Inferior parietal cortex (tissue), 1 donor: ENCODE results near the gene POLR3A.
A peak's percentile ranks its signal among the peaks of the same experiment; 100 is the strongest.
"Not testable (repeated sequence)": the region's sequence is repeated elsewhere in the genome, so short reads cannot be mapped to it uniquely, and the experiment has no call there.

Experiments
- DNase-seq: peaks from one replicate; pipeline ENCODE4 v3.0.0-alpha.2; 2016; ENCODE audit errors: extremely low spot score

Gene POLR3A

GRCh38 chr10:78019264-78019663, 10.1 kb downstream of the POLR3A start:
- DNase-seq = no peak

GRCh38 chr10:78017856-78018255, 11.5 kb downstream of the POLR3A start:
- no peak for DNase-seq

GRCh38 chr10:78015546-78015945, 13.8 kb downstream of the POLR3A start:
- DNase-seq = no peak

- DNase-seq = no peak
Observed at GRCh38 chr10:78013564-78013963, 15.8 kb downstream of the POLR3A start.

- no peak for DNase-seq
Observed at GRCh38 chr10:78011065-78011464, 18.2 kb downstream of the POLR3A start.

GRCh38 chr10:78010278-78010677, 19.0 kb downstream of the POLR3A start:
- DNase-seq = no peak

GRCh38 chr10:78009662-78010061, 19.7 kb downstream of the POLR3A start:
- no peak for DNase-seq

GRCh38 chr10:78007172-78007571, 22.1 kb downstream of the POLR3A start:
- no peak for DNase-seq

GRCh38 chr10:78004215-78005026, 24.9 kb downstream of the POLR3A start:
- no peak for DNase-seq

- DNase-seq = peak; percentile 33
Observed at GRCh38 chr10:78002541-78003288, 26.6 kb downstream of the POLR3A start.

GRCh38 chr10:78000956-78001472, 28.3 kb downstream of the POLR3A start:
- no peak for DNase-seq

- DNase-seq = no peak
Observed at GRCh38 chr10:78000206-78000605, 29.1 kb downstream of the POLR3A start.

GRCh38 chr10:77998780-77999179, 30.5 kb downstream of the POLR3A start:
- DNase-seq = not testable (repeated sequence)

- no peak for DNase-seq
Observed at GRCh38 chr10:77993620-77994019, 35.7 kb downstream of the POLR3A start.

GRCh38 chr10:77989081-77989724, 40.1 kb downstream of the POLR3A start:
- peak; percentile 42 for DNase-seq

- no peak for DNase-seq
Observed at GRCh38 chr10:77987671-77988255, 41.6 kb downstream of the POLR3A start.

- DNase-seq = no peak
Observed at GRCh38 chr10:77984986-77985385, 44.3 kb downstream of the POLR3A start.

GRCh38 chr10:77983384-77984341, 45.7 kb downstream of the POLR3A start:
- peak; percentile 54 for DNase-seq

GRCh38 chr10:77981281-77981680, 48.0 kb downstream of the POLR3A start:
- DNase-seq = no peak

GRCh38 chr10:77979221-77979620, 50.1 kb downstream of the POLR3A start:
- no peak for DNase-seq

GRCh38 chr10:77978360-77978759, 51.0 kb downstream of the POLR3A start:
- DNase-seq = no peak
